ENCODE data around the gene SLC4A9.

- TF ChIP-seq, protein P1, sequence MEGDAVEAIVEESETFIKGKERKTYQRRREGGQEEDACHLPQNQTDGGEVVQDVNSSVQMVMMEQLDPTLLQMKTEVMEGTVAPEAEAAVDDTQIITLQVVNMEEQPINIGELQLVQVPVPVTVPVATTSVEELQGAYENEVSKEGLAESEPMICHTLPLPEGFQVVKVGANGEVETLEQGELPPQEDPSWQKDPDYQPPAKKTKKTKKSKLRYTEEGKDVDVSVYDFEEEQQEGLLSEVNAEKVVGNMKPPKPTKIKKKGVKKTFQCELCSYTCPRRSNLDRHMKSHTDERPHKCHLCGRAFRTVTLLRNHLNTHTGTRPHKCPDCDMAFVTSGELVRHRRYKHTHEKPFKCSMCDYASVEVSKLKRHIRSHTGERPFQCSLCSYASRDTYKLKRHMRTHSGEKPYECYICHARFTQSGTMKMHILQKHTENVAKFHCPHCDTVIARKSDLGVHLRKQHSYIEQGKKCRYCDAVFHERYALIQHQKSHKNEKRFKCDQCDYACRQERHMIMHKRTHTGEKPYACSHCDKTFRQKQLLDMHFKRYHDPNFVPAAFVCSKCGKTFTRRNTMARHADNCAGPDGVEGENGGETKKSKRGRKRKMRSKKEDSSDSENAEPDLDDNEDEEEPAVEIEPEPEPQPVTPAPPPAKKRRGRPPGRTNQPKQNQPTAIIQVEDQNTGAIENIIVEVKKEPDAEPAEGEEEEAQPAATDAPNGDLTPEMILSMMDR (IDR thresholded peaks at IDR 0.05; ENCODE audit: low read depth, low read length, poor library complexity, severe bottlenecking) = no peak
- no peak for TF ChIP-seq EZH2phosphoT487 (IDR thresholded peaks at IDR 0.05; ENCODE audit: borderline replicate concordance, low read length)
Measured at GRCh38 chr5:140355546-140355945, 4.4 kb upstream of the SLC4A9 start.
